Bronchial epithelial cell (primary cell): ENCODE data around the gene MAP1B. TPM values are rescaled to one million over a fixed set of nuclear protein-coding genes. Genes with fewer than 3 reads are reported as not detected.

Experiments used
- DNase-seq: peaks from one replicate; pipeline ENCODE4 v3.0.0-alpha.2; 2010; ENCODE audit warnings: low read depth
- FAIRE-seq: peaks from 2 replicates; lab custom pipeline; 2011; peaks lifted over from hg19 to GRCh38; lab: Jason Lieb, UNC
- H3K27me3 ChIP-seq: 2 replicates; pipeline ENCODE4 v1.5.1; 2011; ENCODE audit warnings: low read length; ENCODE audit not compliant: control insufficient read depth, insufficient read depth
- H3K36me3 ChIP-seq: 2 replicates; pipeline ENCODE4 v1.5.1; 2011; ENCODE audit warnings: low read length; ENCODE audit not compliant: control insufficient read depth, insufficient read depth
- H3K4me3 ChIP-seq: 2 replicates; pipeline ENCODE4 v1.5.1; 2011; ENCODE audit warnings: mild to moderate bottlenecking, low read depth, low read length, control low read depth
- CTCF ChIP-seq: IDR thresholded peaks from 2 replicates; pipeline ENCODE4 v1.5.1; 2011; ENCODE audit warnings: mild to moderate bottlenecking, moderate library complexity, low read length, control low read depth, inconsistent platforms; ENCODE audit not compliant: insufficient read depth, severe bottlenecking
- total RNA-seq: library from RNA; depleted of rRNA; stranded (reverse); fragments of >200 nt; gene quantifications from 2 replicates; pipeline ENCODE4 v1.2.1, GENCODE V29; 2014

The MAP1B gene
- total RNA-seq, 1 donor from 2014 or later, result 5.8 TPM

GRCh38 chr5:72110394-72111013, 3.2 kb downstream of the MAP1B start:
- FAIRE-seq (peak; percentile 36), DNase-seq (no peak)
- Histone ChIP-seq H3K4me3 (no peak overlapping the region), H3K36me3 (no peaks in the 10 kb centered on the region), H3K27me3 (peaks cover 12% of the 10 kb centered on the region)
- no peak for TF ChIP-seq CTCF

- no peak overlapping the region for H3K4me3 ChIP-seq
- H3K36me3 ChIP-seq, result no peaks in the 10 kb centered on the region
- peaks cover 7% of the 10 kb centered on the region for H3K27me3 ChIP-seq
- FAIRE-seq, result no peak
- DNase-seq, result no peak
- no peak for TF ChIP-seq CTCF
Measured at GRCh38 chr5:72112389-72112788, 5.1 kb downstream of the MAP1B start.

- Histone ChIP-seq H3K4me3 (no peak overlapping the region), H3K27me3 (peaks cover 4% of the 10 kb centered on the region), H3K36me3 (no peaks in the 10 kb centered on the region)
- FAIRE-seq (no peak), DNase-seq (no peak)
- TF ChIP-seq CTCF, result no peak
Measured at GRCh38 chr5:72114629-72115028, 7.4 kb downstream of the MAP1B start.

- no peak for TF ChIP-seq CTCF
- Histone ChIP-seq H3K36me3 (no peaks in the 10 kb centered on the region), H3K27me3 (peaks cover 4% of the 10 kb centered on the region), H3K4me3 (no peak overlapping the region)
- no peak for FAIRE-seq
- DNase-seq, result no peak
Measured at GRCh38 chr5:72115296-72115695, 8.0 kb downstream of the MAP1B start.

- DNase-seq, result no peak
- Histone ChIP-seq H3K4me3 (no peak overlapping the region), H3K27me3 (peaks cover 6% of the 10 kb centered on the region), H3K36me3 (no peaks in the 10 kb centered on the region)
- FAIRE-seq, result no peak
- no peak for TF ChIP-seq CTCF
Measured at GRCh38 chr5:72117307-72117706, 10.0 kb downstream of the MAP1B start.

GRCh38 chr5:72121052-72121779, 13.9 kb downstream of the MAP1B start:
- Histone ChIP-seq H3K36me3 (no peaks in the 10 kb centered on the region), H3K27me3 (peaks cover 6% of the 10 kb centered on the region), H3K4me3 (no peak overlapping the region)
- TF ChIP-seq CTCF, result no peak
- FAIRE-seq (no peak), DNase-seq (no peak)
